Body of pancreas (tissue), 4 donors: ENCODE data around the gene KCND1.

Source experiments
- POLR2A ChIP-seq, 3 donors: fragments of 450-650 bp; IDR thresholded peaks; one replicate each; pipeline ENCODE4 v1.6.1; 2016; ENCODE audit warnings: antibody characterized with exemption in 3 of 3, mild to moderate bottlenecking in 2 of 3
- TF ChIP-seq, protein P1 (sequence below), 7 experiments: fragments of 450-650 bp in 4 of 7; fragments of 200-600 bp in 3 of 7; sonication (generic) in 3 of 7; IDR thresholded peaks; one replicate each; pipeline ENCODE4 v1.5.1; 2016 to 2019; ENCODE audit warnings: antibody characterized with exemption in 7 of 7

DNA sequence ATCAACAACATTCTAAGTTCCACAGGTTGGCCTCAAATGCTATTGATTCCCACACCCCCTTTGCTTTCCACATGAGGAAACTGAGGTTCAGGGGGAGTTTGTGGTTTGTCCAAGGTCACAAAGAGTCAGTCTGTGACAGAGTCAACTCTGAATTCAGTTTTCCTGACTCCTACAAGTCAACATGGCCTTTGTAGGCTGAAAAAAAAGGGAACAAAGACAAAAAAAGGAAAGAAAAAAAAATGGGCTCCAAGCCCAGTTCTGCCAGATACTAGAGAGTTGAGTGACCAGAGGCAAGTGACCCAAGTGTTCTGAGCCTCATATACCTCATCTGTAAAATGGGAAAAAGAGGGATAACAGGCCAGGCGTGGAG lies 36.4 kb downstream of the KCND1 start:
- TF ChIP-seq, protein P1, sequence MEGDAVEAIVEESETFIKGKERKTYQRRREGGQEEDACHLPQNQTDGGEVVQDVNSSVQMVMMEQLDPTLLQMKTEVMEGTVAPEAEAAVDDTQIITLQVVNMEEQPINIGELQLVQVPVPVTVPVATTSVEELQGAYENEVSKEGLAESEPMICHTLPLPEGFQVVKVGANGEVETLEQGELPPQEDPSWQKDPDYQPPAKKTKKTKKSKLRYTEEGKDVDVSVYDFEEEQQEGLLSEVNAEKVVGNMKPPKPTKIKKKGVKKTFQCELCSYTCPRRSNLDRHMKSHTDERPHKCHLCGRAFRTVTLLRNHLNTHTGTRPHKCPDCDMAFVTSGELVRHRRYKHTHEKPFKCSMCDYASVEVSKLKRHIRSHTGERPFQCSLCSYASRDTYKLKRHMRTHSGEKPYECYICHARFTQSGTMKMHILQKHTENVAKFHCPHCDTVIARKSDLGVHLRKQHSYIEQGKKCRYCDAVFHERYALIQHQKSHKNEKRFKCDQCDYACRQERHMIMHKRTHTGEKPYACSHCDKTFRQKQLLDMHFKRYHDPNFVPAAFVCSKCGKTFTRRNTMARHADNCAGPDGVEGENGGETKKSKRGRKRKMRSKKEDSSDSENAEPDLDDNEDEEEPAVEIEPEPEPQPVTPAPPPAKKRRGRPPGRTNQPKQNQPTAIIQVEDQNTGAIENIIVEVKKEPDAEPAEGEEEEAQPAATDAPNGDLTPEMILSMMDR (IDR thresholded peaks at IDR 0.05): no peak
- TF ChIP-seq POLR2A (IDR thresholded peaks at IDR 0.05): no peak
